GM12874 (cell line): ENCODE measurements around the gene LEKR1.
A peak's percentile ranks its signal among the peaks of the same experiment; 100 is the strongest.

Source experiments
- TF ChIP-seq, protein P1 (sequence below): IDR thresholded peaks from 2 replicates; pipeline ENCODE4 v1.5.1; 2011; ENCODE audit warnings: low read depth, mild to moderate bottlenecking, control low read depth, low read length, moderate library complexity; ENCODE audit not compliant: insufficient read depth

LEKR1 gene

DNA sequence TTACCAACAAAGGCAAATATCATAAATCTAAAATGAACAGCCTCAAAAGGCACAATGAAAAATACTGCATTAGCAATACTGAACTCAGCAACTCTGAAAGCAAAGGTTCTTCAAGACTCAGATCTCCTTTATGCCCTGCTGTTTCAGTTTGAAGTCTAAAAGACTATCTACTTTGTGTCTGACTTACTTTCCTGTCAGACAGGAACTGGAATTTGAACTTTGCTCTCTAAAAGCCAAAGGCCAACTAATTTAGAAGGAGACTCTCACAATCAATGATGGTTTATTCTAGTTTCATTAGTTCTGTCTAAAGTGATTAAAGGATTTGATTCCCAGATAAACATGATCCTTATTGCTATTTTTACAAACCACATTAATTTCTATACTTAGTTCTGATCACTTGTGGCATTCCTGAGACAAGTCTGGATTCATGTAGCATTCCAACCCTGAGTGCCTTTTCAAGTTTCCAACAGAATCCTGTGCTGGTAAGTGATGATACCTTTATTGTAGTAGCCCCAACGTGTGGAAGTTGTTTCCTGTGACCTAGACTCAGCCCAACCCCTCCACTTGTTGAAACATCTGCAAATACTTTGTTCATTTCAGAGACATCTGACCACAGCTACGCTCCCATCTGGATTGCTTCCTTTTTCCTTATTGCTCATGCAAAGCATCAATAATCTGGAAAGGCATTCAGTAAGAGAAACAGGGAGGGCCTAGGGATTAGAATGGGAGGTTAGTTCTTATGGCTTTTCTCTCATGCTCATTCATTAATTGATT is 14.9 kb upstream of the LEKR1 start:
- TF ChIP-seq, protein P1, sequence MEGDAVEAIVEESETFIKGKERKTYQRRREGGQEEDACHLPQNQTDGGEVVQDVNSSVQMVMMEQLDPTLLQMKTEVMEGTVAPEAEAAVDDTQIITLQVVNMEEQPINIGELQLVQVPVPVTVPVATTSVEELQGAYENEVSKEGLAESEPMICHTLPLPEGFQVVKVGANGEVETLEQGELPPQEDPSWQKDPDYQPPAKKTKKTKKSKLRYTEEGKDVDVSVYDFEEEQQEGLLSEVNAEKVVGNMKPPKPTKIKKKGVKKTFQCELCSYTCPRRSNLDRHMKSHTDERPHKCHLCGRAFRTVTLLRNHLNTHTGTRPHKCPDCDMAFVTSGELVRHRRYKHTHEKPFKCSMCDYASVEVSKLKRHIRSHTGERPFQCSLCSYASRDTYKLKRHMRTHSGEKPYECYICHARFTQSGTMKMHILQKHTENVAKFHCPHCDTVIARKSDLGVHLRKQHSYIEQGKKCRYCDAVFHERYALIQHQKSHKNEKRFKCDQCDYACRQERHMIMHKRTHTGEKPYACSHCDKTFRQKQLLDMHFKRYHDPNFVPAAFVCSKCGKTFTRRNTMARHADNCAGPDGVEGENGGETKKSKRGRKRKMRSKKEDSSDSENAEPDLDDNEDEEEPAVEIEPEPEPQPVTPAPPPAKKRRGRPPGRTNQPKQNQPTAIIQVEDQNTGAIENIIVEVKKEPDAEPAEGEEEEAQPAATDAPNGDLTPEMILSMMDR, result no peak

DNA sequence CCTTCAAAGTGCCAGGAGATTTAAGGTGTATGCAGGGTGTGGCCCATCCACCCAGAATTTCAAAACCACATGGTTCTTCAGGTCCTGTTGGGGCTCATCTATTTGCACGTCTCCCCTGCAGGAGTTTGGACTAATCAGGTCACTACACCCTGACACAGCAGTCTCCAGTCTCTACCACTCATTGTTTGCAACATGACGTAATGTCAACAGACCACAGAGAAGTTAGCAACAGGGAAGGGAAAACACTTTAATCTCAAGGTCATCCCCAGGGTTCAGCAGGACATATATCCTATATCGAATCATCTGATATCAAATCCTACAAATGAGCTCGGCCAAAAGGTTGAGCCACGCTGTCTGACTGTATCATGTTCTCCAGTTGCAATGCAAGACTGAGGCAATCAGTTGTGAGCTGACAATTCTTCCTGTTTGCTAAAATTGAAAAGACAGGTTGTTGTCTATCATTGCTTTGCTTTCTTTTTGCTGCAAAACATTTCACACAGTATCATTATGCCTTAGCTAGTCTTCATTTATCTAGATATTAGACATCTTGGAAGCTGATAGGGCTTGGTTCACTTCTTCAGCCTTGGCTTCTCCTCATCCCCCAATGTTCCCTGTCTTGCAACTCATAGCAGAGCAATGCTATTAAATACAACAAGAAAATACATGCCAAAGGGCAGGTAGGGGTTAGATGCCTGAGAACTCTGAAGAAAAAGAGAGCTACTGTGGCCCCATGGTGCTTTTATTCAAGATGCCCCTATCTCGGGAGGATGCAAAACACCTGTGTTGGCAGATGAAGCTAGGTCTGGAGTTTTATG is 13.4 kb upstream of the LEKR1 start:
- TF ChIP-seq, protein P1, result no peak

DNA sequence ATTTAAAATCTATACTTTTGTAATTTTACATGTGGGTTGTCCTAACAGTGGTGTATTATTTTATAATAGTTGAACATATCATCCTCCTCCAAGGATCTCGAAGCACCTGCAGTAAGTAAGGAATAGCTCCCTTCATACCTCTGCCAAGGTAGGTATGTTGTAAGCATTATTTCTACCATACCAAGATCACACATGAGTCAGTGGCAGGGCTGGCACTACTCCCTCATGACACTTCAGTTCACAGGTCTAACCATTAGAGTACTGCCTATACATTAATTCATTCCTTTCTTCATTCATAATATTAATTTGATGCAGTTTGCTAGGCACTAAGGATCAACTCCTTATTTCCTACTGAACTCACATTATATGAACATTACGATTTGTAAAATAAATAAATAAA is 11.9 kb upstream of the LEKR1 start:
- TF ChIP-seq, protein P1, result no peak

DNA sequence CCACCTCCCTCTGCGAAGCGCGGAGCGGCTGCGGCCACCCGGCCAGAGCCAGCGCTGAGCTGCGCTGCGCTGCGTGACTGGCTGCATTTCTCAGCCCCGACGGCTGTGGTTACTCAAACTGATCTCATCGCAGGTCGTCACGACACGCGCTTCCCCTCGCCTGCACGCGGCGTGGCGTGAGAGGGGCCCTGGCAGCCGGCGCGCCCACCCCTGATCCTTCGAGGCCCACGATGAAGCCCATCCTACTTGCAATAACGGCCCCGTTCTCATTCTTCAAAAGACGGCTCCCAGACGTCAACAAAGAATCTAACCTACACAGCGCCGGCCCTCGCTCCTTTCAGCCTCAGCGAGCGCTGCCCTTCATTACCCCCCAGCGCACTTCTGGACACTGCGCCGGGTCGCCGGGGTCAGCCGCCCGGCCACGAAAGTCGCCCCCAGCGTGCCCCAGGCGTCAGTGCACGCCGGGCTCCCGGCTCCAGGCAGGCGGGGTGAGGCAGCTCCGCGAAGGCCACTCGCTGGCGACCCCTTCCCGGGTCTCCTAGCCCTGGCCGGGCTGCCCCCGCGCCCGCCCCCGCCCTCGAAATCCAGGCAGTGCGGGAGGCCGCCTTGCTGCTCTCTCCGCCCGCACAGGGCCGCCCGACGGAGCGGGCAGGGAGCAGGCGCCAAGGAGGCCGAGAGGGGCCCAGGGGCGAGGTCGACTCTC is 9.9 kb upstream of the LEKR1 start:
- TF ChIP-seq, protein P1, result peak; percentile 27; the same call in 1 of the 2 replicates

DNA sequence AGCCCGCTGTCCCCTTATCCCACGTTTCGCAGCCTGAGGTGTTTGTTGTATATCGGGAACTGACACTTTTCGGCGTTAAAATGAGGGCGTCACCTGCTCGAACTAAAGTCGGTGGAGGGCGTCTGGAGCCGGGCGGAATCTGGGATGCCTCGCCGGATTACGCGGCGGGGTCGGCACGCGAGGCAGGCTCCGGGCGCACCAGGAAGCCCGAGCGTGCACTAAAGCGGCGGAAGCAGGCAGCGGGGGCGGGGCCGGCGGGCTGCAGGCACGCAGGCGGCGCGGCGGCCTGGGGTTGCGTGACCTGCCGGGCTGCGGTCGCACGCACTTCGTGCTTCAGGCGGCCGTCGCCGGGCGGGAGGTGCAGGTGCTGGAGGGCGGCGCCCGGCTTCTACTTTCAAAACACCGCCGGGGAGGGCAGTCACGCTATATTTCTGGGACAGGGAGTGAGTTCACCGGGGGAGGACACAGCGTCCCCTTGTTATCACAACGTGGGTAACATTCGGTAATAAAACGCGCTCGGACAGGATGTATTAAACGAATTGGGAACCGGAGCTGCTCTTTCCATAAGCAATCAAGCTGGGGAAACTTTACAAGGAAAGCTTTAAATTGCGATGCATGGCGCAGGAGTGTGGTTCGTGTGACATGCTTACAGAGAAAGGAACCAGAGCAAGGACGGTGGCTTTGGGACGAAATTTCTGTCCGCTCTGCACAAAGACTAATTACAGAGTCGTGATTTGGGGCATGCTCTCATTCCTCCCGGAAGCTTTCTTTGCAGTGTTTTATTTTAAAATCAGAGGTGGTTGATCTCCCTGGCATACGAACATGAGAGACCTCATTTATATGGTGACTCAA is 9.1 kb upstream of the LEKR1 start:
- TF ChIP-seq, protein P1, result no peak

DNA sequence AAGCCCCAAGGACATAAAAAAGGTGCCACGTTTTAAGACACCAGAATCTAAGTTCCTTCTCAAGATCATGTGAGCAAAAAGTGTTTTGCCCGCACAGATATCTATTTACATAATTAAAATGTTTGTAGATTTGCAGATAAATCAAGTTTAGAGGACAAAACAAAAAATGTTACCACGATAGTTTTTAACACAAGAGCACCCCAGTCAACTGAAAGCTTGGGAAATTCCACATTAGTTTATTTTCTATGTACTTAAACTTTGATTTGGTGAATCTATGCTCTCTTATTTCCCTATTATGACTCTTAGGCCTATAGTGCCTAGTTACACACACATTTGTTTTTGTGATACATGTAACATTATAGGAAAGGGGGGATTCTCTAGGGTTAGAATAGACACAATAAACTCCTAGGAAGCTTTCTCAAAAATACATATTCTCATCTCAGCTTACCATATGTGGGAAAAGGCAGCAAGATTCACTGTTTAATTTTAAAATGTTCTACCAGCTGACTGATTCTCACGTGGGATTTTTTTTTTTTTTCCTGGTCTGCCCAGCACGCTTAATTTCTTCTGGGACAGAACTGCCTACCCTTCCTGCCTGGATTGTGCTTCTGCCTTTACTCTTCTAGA is 8.4 kb upstream of the LEKR1 start:
- TF ChIP-seq, protein P1, result no peak
